Colonic mucosa (tissue), 4 donors: ENCODE results near the gene DTNB. TPM values are rescaled to one million over a fixed set of nuclear protein-coding genes. Genes with fewer than 3 reads are reported as not detected.

Source experiments
- DNase-seq: peaks from one replicate; pipeline ENCODE4 v3.0.0-alpha.2; 2020
- H3K27ac ChIP-seq: fragments of 200-600 bp; one replicate; pipeline ENCODE4 v1.8.0; 2021
- H3K27me3 ChIP-seq: fragments of 200-600 bp; one replicate; pipeline ENCODE4 v1.8.0; 2021
- H3K36me3 ChIP-seq: fragments of 200-600 bp; one replicate; pipeline ENCODE4 v1.8.0; 2021
- H3K4me1 ChIP-seq: fragments of 200-600 bp; one replicate; pipeline ENCODE4 v1.8.0; 2021; ENCODE audit warnings: mild to moderate bottlenecking
- H3K4me3 ChIP-seq: fragments of 200-600 bp; one replicate; pipeline ENCODE4 v1.8.0; 2021
- H3K9ac ChIP-seq, 2 donors: one replicate each; pipeline ENCODE4 v1.7.0; 2013; ENCODE audit warnings: control low read depth in 2 of 2, low read depth in 2 of 2, low read length in 2 of 2
- H3K9me3 ChIP-seq: fragments of 200-600 bp; one replicate; pipeline ENCODE4 v1.8.0; 2021
- intact Hi-C: fragments of 100-400 bp; cut with DNase I; formaldehyde crosslinking; loops from one replicate; pipeline ENCODE4 v1.14.1; 2022
- total RNA-seq, 2 donors: library from RNA; stranded (reverse); fragmentation: NEBNext Ultra II Directional in 1 of 2; extraction: Animal tissue kit (Norgen Biotek cat#: 25700) in 1 of 2; gene quantifications; one replicate each; pipeline ENCODE4 v1.2.1, GENCODE V29; 2021
- TF ChIP-seq, protein P1 (sequence below): fragments of 200-600 bp; IDR thresholded peaks from one replicate; pipeline ENCODE4 v1.8.0; 2022; ENCODE audit warnings: antibody characterized with exemption, mild to moderate bottlenecking
- donor health status: healthy.
- donor health status: DM: no; HTN: no; CAD: no.
- donor health status: DM: no; HTN: no; CAD: no.

DTNB gene
- total RNA-seq, 2 donors from 2014 or later, result 5.2 to 9.3 TPM

DNA sequence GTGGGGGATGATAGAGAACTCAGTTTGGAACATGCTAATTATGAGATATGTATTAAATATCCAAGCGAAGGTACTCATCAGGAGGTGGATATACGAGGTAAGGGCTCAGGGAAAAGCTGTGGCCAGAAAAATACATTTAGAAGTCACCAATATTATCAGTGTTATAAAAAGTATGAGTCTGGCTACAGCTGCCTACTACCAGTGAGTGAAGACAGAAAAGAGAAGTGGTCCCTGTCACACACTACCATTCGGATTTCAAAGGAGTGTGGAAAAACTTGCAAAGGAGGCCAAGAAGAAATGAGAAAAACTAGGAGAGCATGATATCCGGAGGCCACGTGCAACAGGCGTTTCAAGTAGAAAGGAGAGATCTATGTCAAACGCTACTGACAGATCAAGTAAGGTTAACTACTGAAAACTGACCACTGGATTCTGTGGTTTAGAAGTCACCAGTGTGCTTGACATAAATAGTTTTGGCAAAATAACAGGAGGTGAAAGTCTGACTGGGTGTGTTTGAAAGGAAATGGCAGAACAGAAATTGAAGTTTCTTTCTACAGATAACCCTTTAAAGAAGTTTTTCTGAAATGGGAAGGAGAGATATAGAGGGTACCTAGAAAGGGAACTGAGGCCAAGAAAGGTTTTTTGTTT is 213.0 kb downstream of the DTNB start:
- TF ChIP-seq, protein P1, sequence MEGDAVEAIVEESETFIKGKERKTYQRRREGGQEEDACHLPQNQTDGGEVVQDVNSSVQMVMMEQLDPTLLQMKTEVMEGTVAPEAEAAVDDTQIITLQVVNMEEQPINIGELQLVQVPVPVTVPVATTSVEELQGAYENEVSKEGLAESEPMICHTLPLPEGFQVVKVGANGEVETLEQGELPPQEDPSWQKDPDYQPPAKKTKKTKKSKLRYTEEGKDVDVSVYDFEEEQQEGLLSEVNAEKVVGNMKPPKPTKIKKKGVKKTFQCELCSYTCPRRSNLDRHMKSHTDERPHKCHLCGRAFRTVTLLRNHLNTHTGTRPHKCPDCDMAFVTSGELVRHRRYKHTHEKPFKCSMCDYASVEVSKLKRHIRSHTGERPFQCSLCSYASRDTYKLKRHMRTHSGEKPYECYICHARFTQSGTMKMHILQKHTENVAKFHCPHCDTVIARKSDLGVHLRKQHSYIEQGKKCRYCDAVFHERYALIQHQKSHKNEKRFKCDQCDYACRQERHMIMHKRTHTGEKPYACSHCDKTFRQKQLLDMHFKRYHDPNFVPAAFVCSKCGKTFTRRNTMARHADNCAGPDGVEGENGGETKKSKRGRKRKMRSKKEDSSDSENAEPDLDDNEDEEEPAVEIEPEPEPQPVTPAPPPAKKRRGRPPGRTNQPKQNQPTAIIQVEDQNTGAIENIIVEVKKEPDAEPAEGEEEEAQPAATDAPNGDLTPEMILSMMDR, result no peak
- Histone ChIP-seq H3K27me3 (no peaks in the 10 kb centered on the region), H3K9me3 (no peaks in the 10 kb centered on the region), H3K27ac (no peak overlapping the region), H3K4me1 (no peaks in the 10 kb centered on the region), H3K4me3 (no peak overlapping the region), H3K9ac (no peak overlapping the region), H3K36me3 (no peaks in the 10 kb centered on the region)
- no peak for DNase-seq
- intact Hi-C loops, result no loop called here

DNA sequence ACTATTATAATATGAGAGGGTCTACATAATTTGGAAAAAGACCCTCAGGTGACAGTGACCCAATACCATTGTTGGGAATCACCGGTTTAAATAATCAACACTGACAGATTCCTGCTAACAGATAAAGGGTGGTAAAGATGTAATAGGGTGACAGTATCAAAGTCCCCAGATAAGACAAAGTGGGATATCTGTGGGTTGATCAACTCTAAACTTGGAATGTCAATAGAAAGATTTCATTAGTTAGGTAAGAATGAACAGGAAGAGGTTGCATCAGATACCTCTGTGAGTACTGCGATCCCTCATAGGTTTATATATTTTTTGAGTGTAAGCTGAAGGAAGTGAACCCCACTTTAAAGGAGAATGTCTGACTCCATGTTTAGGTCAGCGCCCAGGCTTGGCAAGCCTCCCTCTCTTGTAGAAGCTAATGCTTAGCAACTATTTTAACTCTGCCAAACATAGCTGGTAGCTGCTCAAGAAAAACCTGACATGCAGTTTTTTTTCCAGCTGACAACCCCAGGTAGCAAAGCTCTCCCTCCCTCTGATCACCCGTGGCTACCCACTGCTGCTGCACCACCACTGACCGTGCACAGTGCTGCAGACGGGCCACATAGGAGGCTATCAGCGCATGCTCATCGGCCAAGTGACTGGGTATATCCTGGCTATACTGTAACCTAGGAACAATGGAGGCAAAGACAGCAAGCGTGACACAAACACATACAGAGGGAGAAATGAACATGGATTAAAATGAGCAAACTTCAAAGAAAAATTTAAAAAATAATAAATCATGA is 218.4 kb downstream of the DTNB start:
- Histone ChIP-seq H3K4me3 (no peak overlapping the region), H3K9me3 (no peaks in the 10 kb centered on the region), H3K9ac (no peak overlapping the region), H3K27ac (no peak overlapping the region), H3K4me1 (no peaks in the 10 kb centered on the region), H3K36me3 (no peaks in the 10 kb centered on the region), H3K27me3 (no peaks in the 10 kb centered on the region)
- intact Hi-C loops, result no loop called here
- TF ChIP-seq, protein P1, result no peak
- DNase-seq, result no peak

- no peaks in the 10 kb centered on the region for H3K27me3 ChIP-seq
- no peak overlapping the region for H3K4me3 ChIP-seq
- H3K4me1 ChIP-seq, result no peaks in the 10 kb centered on the region
- no peak overlapping the region for H3K9ac ChIP-seq
- DNase-seq, result no peak
- H3K27ac ChIP-seq, result no peak overlapping the region
- H3K9me3 ChIP-seq, result no peaks in the 10 kb centered on the region
- no peaks in the 10 kb centered on the region for H3K36me3 ChIP-seq
- intact Hi-C loops, result no loop called here
- TF ChIP-seq, protein P1, result no peak
Measured at GRCh38 chr2:25453199-25453905, 220.0 kb downstream of the DTNB start.

DNA sequence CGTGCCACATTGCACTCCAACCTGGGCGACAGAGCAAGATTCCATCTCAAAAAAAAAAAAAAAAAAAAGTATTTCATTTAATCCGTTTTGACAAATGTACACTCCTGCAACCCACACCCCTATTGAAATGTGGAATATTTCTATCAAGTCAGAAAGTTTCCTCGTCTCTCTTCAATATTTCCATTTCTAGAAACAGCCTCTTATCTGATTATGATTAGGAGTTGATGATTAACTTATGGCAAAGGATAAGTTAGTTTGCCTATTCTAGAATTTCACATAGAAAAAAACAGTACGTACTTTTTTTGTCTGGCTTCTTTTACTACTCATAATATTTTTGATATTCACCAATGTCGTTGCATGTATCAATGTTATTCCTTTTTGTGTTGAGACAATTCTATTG is 224.6 kb downstream of the DTNB start:
- no peak for DNase-seq
- no peaks in the 10 kb centered on the region for H3K4me1 ChIP-seq
- no peaks in the 10 kb centered on the region for H3K36me3 ChIP-seq
- H3K9ac ChIP-seq, result no peak overlapping the region
- no peak overlapping the region for H3K4me3 ChIP-seq
- TF ChIP-seq, protein P1, result no peak
- H3K27me3 ChIP-seq, result no peaks in the 10 kb centered on the region
- H3K27ac ChIP-seq, result no peak overlapping the region
- intact Hi-C loops, result no loop called here
- no peaks in the 10 kb centered on the region for H3K9me3 ChIP-seq

DNA sequence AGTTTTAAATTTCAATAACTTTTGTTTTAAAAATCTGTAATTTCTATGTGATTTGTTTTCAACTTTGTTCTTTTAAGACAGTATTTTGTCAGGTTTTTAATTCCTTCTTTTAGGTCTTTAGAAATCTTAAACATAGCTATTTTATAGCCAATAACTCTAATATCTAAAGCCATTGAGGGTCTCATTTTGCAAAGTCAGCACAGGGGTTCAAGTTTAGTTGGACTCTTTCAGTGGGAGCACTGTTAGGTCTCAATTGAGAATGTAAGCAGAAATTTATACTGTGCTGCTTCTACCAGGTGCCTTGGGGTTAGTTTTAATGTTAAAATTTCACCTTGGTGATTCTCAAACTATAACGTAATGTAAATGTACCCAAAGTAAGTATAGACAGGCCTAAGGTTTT is 226.4 kb downstream of the DTNB start:
- no peaks in the 10 kb centered on the region for H3K36me3 ChIP-seq
- intact Hi-C loops, result no loop called here
- H3K9me3 ChIP-seq, result no peaks in the 10 kb centered on the region
- no peak overlapping the region for H3K27ac ChIP-seq
- no peak overlapping the region for H3K9ac ChIP-seq
- H3K4me1 ChIP-seq, result no peaks in the 10 kb centered on the region
- no peaks in the 10 kb centered on the region for H3K27me3 ChIP-seq
- TF ChIP-seq, protein P1, result no peak
- H3K4me3 ChIP-seq, result no peak overlapping the region
- no peak for DNase-seq
